HuH-7 (cell line): Measurements from ENCODE around the gene TCFL5.

Experiments used
- DNase-seq: peaks from one replicate; pipeline ENCODE4 v3.0.0; 2011; ENCODE audit warnings: low spot score

The TCFL5 gene

GRCh38 chr20:62795023-62795761 lies 66.4 kb downstream of the TCFL5 start:
- peak; percentile 90 for DNase-seq

DNA sequence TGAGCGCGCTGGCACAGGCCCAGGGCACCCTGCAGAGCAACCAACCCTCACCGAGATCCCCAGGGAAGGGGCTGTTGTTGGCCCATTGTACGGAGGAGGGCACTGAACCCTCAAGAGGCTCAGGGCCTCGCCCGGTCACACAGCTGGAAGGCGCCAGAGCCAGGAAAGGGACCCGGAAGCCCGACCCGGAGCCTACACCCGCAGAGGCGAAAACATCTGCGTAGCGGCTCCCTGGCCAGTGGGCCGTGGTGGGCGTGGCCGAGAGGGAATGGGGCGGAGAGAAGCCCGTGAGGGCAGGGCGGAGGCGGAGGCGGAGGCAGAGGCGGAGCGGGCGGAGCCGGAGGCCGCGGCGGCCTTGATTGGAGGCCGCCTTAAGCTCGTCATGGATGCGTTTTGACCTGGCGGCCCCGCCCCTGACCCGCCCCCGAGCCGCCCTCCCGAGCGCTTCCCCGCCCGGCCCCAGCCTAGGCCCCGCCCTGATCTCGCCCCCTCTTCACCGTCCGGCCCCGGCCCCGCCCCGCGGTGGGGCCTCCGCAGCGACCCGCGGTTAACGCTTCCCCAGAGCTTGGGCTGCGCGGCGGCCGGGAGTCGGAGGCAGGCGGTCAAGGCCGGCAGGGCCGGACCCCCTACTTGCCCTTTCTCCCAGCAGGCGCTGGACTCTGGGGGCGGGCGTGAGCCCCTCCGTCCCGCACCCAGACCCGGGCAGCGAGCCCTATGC lies 67.5 kb downstream of the TCFL5 start:
- DNase-seq, result peak; percentile 97

DNA sequence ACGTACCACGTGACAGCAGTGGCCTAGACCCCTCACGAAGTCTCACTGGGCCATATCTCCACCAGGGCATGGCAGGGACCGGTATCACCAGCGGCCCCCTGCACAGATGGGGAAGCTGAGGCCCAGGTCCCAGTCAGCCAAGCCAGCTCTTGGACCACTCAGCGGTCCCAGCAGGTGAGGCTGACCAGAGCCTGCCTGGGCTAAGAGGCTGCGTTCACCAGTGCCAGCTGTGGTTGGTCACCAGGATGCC lies 67.9 kb downstream of the TCFL5 start:
- DNase-seq, result no peak

DNA sequence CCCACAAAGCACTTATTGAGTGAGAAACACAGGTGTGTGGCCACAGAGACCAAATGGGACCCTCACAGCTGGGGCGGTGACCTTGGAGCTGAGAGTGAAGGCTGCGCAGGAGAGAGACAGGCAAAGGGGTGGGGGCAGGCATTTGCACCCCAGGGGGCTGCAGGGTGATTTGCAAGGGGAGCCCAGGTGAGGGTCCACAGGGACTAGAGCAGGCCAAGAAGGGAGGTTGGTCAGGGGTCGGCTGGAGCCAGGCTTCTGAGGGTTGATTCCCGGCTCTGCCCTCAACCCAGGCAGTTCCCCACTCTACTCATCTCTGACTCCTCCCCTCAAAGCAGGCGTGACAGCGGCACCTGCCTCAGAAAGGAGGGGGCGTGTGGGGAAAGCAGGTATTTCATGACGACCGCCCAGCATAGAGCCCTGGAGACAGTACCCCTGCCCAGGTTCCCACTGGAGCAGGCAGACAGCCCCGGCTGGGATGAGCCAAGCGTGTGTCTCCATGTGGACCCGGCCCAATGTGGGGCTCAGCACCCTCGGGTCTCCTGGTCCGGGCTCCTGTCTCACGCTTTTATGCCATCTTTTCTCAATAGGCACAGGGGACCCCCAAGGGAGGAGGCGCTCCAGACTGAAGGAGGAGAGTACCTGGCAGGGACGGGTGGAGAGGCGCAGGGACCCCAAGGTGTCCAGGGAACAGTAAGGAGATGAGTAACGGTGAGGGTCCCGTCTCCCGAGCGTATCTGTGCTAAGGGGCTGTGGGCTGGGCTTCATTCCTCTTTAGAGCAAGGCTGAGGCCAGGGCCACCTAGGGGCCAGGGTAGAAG lies 68.5 kb downstream of the TCFL5 start:
- DNase-seq, result no peak

DNA sequence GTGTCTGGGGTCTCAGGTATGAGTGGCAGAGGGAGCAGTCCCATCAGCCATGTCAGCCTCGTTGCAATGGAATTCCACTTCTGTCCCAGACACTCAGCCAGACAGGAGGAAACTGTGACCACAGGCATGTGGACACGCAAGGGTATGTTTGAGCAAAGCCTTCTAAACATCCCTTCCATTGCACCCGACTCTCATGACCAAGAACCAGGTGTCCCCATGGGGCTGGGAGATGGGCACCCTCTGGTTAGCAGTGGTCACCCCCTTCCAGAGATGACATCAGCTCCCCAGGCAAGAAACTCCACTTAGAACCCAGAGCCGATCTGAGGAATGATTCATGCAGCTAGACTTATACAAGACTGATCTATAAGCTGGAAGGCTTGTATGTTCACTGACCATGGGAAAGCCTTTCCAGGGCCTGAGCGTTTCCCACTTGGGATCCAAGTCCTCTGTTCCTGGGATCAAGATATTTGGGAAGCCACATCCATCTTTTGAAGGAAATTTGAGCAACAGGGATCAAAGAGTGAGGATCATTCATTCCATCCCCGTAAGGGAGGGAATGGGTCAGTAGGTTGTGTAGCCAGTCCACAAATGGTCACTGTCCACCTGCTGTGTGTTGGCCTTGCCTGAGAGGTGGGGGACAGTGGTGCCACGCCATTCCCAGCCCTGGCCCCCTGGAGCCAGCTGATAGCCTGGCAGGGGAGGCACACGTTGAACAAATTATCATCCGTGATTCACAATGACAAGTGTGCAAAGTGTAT lies 69.3 kb downstream of the TCFL5 start:
- no peak for DNase-seq

DNA sequence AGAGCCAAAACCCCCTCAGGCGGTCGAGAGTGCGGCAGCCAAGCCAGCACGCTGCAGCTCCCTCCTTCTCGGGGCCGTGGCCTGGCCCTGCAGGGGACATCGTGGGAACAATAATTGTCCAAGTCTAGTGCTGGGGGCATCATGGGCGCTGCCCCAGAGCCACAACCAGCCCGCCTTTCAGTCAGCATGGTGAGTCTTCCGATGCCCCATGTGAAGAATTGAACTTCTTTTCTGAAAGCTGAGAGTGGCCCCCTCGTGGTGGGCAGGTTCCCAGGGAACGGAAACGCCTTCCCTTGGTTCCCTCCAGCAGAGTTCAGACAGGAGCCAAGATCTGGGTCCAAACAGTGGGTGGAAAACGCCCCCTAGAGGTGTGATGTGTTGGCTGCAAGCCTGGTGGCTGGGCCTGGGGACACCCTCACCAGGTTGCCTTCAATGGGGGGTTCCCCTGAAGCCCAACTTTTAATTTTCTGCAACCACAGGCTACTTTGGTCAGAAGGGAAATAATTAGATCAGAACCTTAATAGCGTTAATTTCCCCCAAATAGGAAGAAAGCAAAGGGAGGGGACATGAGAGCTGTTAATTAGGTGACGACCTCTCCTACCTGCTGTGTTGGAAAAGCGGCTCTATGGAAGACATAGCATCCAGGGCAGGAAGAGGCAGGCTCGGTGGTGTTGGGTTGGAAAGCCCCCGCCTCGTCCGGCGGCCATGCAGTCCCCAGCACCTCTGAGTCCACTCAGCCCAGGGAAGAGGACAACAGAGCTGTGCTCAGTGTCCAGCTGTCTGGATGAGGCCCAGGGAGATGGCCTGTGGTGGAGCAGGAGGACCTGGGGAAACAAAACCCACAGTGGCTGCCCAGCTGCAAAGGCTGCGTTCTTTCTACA lies 70.1 kb downstream of the TCFL5 start:
- DNase-seq, result peak; percentile 98
